Measurements from ENCODE around the gene ABO.

DNA sequence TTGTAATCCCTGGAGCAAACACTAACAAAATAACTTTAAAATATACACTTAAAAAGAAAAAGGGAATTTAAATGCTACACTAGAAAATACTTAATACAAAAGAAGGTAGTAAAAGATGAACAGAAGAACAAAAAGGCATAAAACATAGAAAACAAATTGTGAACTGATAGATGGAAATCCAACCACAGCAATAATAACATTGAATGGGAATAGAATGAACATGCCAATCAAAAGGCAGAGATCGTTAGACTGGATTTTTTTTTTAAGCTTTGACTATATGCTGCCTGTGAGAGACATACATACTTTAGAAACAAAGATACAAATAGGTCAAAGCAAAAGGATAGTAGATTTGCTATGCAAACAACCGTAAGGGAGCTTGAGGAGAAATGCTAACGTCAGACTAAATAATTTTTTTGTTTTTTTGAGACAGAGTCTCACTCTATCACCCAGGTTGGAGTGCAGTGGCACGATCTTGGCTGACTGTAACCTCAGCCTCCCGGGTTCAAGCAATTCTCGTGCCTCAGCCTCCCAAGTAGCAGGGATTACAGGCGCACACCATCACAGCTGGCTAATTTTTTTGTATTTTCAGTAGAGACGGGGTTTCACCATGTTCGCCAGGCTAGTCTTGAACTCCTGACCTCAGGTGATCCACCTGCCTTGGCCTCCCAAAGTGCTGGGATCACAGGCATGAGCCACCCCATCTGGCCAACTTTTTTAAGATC, 6.5 kb downstream of the ABO start:
- TF ChIP-seq, protein P1, sequence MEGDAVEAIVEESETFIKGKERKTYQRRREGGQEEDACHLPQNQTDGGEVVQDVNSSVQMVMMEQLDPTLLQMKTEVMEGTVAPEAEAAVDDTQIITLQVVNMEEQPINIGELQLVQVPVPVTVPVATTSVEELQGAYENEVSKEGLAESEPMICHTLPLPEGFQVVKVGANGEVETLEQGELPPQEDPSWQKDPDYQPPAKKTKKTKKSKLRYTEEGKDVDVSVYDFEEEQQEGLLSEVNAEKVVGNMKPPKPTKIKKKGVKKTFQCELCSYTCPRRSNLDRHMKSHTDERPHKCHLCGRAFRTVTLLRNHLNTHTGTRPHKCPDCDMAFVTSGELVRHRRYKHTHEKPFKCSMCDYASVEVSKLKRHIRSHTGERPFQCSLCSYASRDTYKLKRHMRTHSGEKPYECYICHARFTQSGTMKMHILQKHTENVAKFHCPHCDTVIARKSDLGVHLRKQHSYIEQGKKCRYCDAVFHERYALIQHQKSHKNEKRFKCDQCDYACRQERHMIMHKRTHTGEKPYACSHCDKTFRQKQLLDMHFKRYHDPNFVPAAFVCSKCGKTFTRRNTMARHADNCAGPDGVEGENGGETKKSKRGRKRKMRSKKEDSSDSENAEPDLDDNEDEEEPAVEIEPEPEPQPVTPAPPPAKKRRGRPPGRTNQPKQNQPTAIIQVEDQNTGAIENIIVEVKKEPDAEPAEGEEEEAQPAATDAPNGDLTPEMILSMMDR (IDR thresholded peaks at IDR 0.05): no peak
- TF ChIP-seq POLR2AphosphoS5 (IDR thresholded peaks at IDR 0.05) (no peak), POLR2A (IDR thresholded peaks at IDR 0.05) (no peak)

All from suprapubic skin (tissue), 4 donors.